ENCODE measurements around the gene ATXN1. TPM values are rescaled to one million over a fixed set of nuclear protein-coding genes. Genes with fewer than 3 reads are reported as not detected.

Gene ATXN1
- total RNA-seq, 1 donor, result 48.5 TPM

DNA sequence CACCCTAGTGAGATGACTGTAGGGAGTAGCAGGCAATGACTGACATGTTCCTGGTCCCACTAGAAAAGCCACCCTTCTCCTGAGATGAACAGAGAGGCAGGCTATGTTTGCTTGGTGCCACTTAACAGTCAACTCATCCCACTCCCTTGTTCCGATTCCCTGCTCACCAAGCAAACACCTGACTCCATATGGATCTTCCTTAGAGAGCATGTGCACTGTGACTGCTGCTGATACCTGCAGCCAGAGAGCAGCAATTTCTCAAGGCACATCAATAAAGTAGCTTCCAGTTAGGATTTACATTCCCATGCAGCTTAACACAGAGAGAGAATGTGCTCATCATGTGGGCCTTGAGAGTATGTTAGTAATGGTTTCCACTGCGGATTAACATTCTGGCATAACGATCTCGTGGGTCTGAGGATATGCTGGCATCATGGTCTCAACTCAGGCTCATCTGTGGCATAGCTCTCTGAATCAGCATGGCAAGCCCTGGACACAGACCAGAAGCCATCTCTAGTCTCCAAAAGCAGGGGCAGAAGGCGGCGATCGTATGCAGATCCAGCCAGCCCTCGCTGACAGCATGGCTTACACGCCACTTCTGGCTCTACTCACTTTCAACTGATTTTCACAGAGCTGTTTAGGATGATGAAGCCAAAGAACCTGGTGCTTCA is 43.9 kb downstream of the ATXN1 start:
- no peak for TF ChIP-seq CTCF (IDR thresholded peaks at IDR 0.05; ENCODE audit: extremely low read depth, low read depth, low read length)
- H3K27me3 ChIP-seq (ENCODE audit: insufficient read depth, low read length), result no peaks in the 10 kb centered on the region
- no peak overlapping the region for H3K27ac ChIP-seq (ENCODE audit: low read depth, low read length)
- H3K36me3 ChIP-seq (ENCODE audit: insufficient read depth, low read length), result no peaks in the 10 kb centered on the region
- H3K79me2 ChIP-seq (ENCODE audit: insufficient read depth, low read length), result peaks cover 74% of the 10 kb centered on the region
- H3K4me3 ChIP-seq (ENCODE audit: insufficient read depth, low read length), result no peak overlapping the region
- no peaks in the 10 kb centered on the region for H3K9me3 ChIP-seq (ENCODE audit: low read depth, low read length)
- peaks cover 23% of the 10 kb centered on the region for H3K4me1 ChIP-seq (ENCODE audit: insufficient read depth, low read length)
- H4K20me1 ChIP-seq (ENCODE audit: insufficient read depth, low read length), result no peaks in the 10 kb centered on the region
- no peak for DNase-seq (ENCODE audit: insufficient read length, low spot score, missing footprints)
- H2AFZ ChIP-seq (ENCODE audit: low read length), result no peak overlapping the region
- no peak overlapping the region for H3K4me2 ChIP-seq (ENCODE audit: insufficient read depth, low read length)

DNA sequence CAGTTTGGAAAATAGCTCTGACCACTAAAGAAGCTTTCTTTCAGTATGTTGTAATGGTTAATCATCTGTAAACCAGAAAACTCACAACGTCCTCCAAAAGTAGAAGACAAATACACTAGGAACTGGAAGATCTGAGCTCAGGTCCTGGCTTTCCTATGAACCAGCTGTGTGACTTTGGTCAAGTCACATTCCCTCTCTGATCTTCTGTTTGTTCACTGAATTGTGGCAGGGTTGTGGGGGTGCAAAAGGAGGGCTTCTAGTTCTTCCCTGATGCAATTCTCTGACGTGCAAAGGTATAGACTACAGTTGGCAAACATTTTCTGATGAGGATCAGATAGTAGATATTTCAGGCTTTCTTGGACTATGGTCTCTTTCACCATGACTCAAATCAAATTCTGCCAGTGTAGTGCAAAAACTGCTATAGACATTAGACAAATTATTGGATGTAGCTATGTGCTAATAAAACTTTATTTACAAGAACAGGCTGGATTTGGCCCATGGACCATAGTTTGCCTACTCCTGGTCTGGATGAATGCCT is 44.9 kb downstream of the ATXN1 start:
- Histone ChIP-seq H4K20me1 (ENCODE audit: insufficient read depth, low read length) (no peaks in the 10 kb centered on the region), H3K36me3 (ENCODE audit: insufficient read depth, low read length) (no peaks in the 10 kb centered on the region), H3K27ac (ENCODE audit: low read depth, low read length) (no peak overlapping the region), H3K4me2 (ENCODE audit: insufficient read depth, low read length) (no peak overlapping the region), H3K4me3 (ENCODE audit: insufficient read depth, low read length) (no peak overlapping the region), H2AFZ (ENCODE audit: low read length) (no peak overlapping the region), H3K9me3 (ENCODE audit: low read depth, low read length) (no peaks in the 10 kb centered on the region), H3K27me3 (ENCODE audit: insufficient read depth, low read length) (no peaks in the 10 kb centered on the region), H3K4me1 (ENCODE audit: insufficient read depth, low read length) (peaks cover 32% of the 10 kb centered on the region), H3K79me2 (ENCODE audit: insufficient read depth, low read length) (peaks cover 71% of the 10 kb centered on the region)
- no peak for TF ChIP-seq CTCF (IDR thresholded peaks at IDR 0.05; ENCODE audit: extremely low read depth, low read depth, low read length)
- no peak for DNase-seq (ENCODE audit: insufficient read length, low spot score, missing footprints)

GRCh38 chr6:16713597-16713996 is 47.7 kb downstream of the ATXN1 start:
- peaks cover 61% of the 10 kb centered on the region for H3K79me2 ChIP-seq (ENCODE audit: insufficient read depth, low read length)
- H3K4me2 ChIP-seq (ENCODE audit: insufficient read depth, low read length), result peak overlapping the region; percentile 85
- H3K9me3 ChIP-seq (ENCODE audit: low read depth, low read length), result no peaks in the 10 kb centered on the region
- H3K4me3 ChIP-seq (ENCODE audit: insufficient read depth, low read length), result peak overlapping the region; percentile 59
- peaks cover 28% of the 10 kb centered on the region for H3K4me1 ChIP-seq (ENCODE audit: insufficient read depth, low read length)
- peak overlapping the region; percentile 96 for H3K27ac ChIP-seq (ENCODE audit: low read depth, low read length)
- no peaks in the 10 kb centered on the region for H4K20me1 ChIP-seq (ENCODE audit: insufficient read depth, low read length)
- no peaks in the 10 kb centered on the region for H3K36me3 ChIP-seq (ENCODE audit: insufficient read depth, low read length)
- no peaks in the 10 kb centered on the region for H3K27me3 ChIP-seq (ENCODE audit: insufficient read depth, low read length)
- no peak for DNase-seq (ENCODE audit: insufficient read length, low spot score, missing footprints)
- no peak for TF ChIP-seq CTCF (IDR thresholded peaks at IDR 0.05; ENCODE audit: extremely low read depth, low read depth, low read length)
- no peak overlapping the region for H2AFZ ChIP-seq (ENCODE audit: low read length)

DNA sequence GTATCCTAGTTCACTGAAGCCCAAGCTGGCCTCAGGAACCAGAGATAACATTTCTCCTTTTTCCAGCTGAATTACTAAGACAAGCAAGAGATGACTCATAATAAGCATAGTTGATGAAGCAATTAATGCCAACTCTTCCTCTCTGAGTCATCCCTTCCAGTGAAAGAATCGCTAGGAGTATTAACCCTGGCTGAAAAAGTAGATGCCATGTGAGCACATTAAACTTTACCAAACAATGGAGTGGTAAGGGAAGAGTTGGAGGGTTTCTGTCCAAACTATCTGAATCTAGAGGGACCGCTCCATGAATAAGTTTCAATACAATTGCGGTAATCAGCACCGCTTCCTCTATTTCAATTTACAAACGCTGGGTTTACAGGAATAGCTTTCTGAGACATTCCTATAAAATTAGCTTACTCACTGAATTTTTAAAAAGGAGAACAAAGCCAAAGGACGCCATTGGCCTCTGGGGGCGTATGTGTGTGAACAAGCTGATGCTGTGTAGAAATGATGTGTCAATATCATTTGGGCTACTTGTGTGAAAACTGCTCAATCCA is 48.3 kb downstream of the ATXN1 start:
- H3K4me3 ChIP-seq (ENCODE audit: insufficient read depth, low read length), result peak overlapping the region; percentile 59
- H2AFZ ChIP-seq (ENCODE audit: low read length), result peak overlapping the region; percentile 70
- peak overlapping the region; percentile 96 for H3K27ac ChIP-seq (ENCODE audit: low read depth, low read length)
- H3K4me2 ChIP-seq (ENCODE audit: insufficient read depth, low read length), result peak overlapping the region; percentile 85
- H4K20me1 ChIP-seq (ENCODE audit: insufficient read depth, low read length), result no peaks in the 10 kb centered on the region
- H3K36me3 ChIP-seq (ENCODE audit: insufficient read depth, low read length), result no peaks in the 10 kb centered on the region
- H3K79me2 ChIP-seq (ENCODE audit: insufficient read depth, low read length), result peaks cover 61% of the 10 kb centered on the region
- no peaks in the 10 kb centered on the region for H3K27me3 ChIP-seq (ENCODE audit: insufficient read depth, low read length)
- peak; percentile 77 for DNase-seq (ENCODE audit: insufficient read length, low spot score, missing footprints)
- TF ChIP-seq CTCF (IDR thresholded peaks at IDR 0.05; ENCODE audit: extremely low read depth, low read depth, low read length), result peak; percentile 56
- peaks cover 22% of the 10 kb centered on the region for H3K4me1 ChIP-seq (ENCODE audit: insufficient read depth, low read length)
- H3K9me3 ChIP-seq (ENCODE audit: low read depth, low read length), result no peaks in the 10 kb centered on the region
